ENCODE measurements around the gene FLOT1.

FLOT1 gene

DNA sequence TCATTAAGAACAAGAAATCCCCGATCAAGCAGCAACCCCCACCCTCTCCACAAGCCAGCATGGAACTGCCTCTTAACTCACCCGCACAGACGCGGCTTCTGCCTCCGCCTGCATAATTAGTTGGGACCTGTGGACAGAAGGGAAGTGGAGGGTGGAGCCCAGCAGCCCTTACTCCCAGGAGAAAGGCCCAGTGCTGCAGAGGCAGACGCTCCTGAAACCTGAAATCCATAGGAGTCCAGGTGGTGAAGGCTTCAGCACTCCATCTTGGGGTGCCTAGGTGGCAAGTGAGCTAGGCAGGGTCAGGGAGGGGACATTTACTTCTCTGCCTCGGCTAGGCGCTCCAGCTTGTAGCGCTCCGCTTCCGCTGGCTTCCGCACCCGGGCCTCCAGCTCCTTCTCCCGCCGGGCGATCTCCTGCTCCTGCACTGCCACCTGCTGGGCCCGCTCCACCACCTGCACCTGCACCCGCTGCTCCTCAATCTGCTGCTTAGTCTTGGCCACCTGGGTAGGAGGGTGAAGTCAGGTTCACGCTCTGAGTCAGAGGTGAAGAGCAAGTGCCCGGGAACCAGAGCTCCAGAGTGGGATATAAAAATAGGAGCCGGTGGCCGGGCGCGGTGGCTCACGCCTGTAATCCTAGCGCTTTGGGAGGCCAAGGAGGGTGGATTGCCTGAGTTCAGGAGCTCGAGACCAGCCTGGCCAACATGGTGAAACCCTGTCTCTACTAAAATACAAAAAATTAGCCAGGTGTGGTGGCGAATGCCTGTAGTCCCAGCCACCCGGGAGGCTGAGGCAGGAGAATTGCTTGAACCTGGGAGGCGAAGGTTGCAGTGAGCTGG is 11.7 kb downstream of the FLOT1 start:
- ChIA-PET POLR2A (interaction anchor here (0.6 to 4.3 kb wide), 9 partner anchors 9 to 356 kb away, joined by 3 to 23 read pairs (median 4); partner anchors contain the start of gene TUBB), CTCF (interaction anchor here (0.5 to 4.7 kb wide), 24 partner anchors 9 to 249 kb away, joined by 3 to 88 read pairs (median 3); partner anchors contain the start of genes DDR1, DHX16 and MDC1)
- DNase-seq (ENCODE audit: extremely low spot score): peak; percentile 72
- TF ChIP-seq SP1 (IDR thresholded peaks at IDR 0.05) (no peak), LEF1 (IDR thresholded peaks at IDR 0.05; ENCODE audit: borderline replicate concordance) (no peak), FOXM1 (IDR thresholded peaks at IDR 0.05; ENCODE audit: borderline replicate concordance) (no peak)

GRCh38 chr6:30727920-30728553 is 14.4 kb downstream of the FLOT1 start:
- no peak for TF ChIP-seq ARNT (IDR thresholded peaks at IDR 0.05)
- no peak for TF ChIP-seq FOXM1 (IDR thresholded peaks at IDR 0.05; ENCODE audit: borderline replicate concordance)
- TF ChIP-seq SUZ12 (IDR thresholded peaks at IDR 0.05): no peak
- TF ChIP-seq SP1 (IDR thresholded peaks at IDR 0.05): no peak
- TF ChIP-seq FOXK2 (IDR thresholded peaks at IDR 0.05): no peak
- TF ChIP-seq ELF4 (IDR thresholded peaks at IDR 0.05): no peak
- no peak for TF ChIP-seq LEF1 (IDR thresholded peaks at IDR 0.05; ENCODE audit: borderline replicate concordance)
- no peak for TF ChIP-seq BHLHE40 (IDR thresholded peaks at IDR 0.05; ENCODE audit: borderline replicate concordance)
- TF ChIP-seq TARDBP (IDR thresholded peaks at IDR 0.05): no peak
- no peak for TF ChIP-seq NFRKB (IDR thresholded peaks at IDR 0.05)
- TF ChIP-seq, protein P1, sequence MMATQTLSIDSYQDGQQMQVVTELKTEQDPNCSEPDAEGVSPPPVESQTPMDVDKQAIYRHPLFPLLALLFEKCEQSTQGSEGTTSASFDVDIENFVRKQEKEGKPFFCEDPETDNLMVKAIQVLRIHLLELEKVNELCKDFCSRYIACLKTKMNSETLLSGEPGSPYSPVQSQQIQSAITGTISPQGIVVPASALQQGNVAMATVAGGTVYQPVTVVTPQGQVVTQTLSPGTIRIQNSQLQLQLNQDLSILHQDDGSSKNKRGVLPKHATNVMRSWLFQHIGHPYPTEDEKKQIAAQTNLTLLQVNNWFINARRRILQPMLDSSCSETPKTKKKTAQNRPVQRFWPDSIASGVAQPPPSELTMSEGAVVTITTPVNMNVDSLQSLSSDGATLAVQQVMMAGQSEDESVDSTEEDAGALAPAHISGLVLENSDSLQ (IDR thresholded peaks at IDR 0.05): no peak
- no peak for TF ChIP-seq L3MBTL2 (conservative IDR thresholded peaks at IDR 0.05)
- TF ChIP-seq FOXA1 (IDR thresholded peaks at IDR 0.05): no peak
- TF ChIP-seq ZNF384 (IDR thresholded peaks at IDR 0.05): no peak
- TF ChIP-seq CTBP1 (IDR thresholded peaks at IDR 0.05; ENCODE audit: borderline replicate concordance): no peak
- ChIA-PET CTCF (interaction anchor here (0.6 to 4.7 kb wide), 2 partner anchors 47 to 59 kb away, joined by 3 to 88 read pairs; no protein-coding TSS in a partner anchor), POLR2A (interaction anchor here (0.8 to 1.3 kb wide), 4 partner anchors 11 to 149 kb away, joined by 3 to 4 read pairs (median 4); partner anchors contain the start of gene MDC1)
- no peak for DNase-seq (ENCODE audit: extremely low spot score)

DNA sequence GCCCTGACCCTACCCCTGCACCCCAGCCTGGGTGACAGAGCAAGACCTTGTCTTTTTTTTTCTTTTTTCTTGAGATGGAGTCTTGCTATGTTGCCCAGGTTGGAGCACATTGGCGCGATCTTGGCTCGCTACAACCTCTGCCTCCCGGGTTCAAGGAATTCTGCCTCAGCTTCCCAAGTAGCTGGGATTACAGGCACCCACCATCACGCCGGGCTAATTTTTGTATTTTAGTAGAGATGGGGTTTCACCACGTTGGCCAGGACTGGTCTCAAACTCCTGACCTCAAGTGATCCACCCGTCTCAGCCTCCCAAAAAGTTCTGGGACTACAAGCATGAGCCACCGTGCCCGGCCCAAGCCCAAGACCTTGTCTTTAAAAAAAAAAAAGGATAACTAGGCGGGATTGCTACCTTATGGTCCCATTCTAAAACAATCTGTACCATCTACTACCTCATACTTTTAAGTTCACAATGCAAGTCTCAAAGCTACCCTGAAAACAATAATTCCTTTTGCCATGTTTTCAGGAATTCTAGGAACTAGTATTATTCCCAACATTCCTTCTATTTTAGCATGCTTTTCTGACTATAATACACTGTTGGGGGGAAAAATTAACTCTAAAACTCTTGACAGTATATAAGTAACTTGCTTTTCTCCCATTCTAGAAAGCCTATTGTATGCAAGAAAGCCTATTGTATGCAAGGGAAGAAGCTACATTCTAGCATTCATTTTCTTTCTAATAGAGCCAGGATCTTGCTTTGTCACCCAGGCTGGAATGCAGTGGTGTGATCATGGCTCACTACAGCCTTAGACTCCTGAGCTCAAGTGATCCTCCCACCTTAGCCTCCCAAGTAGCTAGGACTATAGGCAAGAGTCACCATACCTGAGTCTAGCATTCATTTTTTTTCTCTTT is 15.7 kb downstream of the FLOT1 start:
- POLR2A ChIA-PET: interaction anchor here (0.6 to 1.3 kb wide), 8 partner anchors 8 to 114 kb away, joined by 3 to 6 read pairs (median 4); partner anchors contain the start of genes DHX16 and MDC1
- TF ChIP-seq FOXK2 (IDR thresholded peaks at IDR 0.05): no peak
- TF ChIP-seq TARDBP (IDR thresholded peaks at IDR 0.05): no peak
- no peak for TF ChIP-seq ELF4 (IDR thresholded peaks at IDR 0.05)
- no peak for TF ChIP-seq L3MBTL2 (conservative IDR thresholded peaks at IDR 0.05)
- no peak for TF ChIP-seq SUZ12 (IDR thresholded peaks at IDR 0.05)
- TF ChIP-seq FOXM1 (IDR thresholded peaks at IDR 0.05; ENCODE audit: borderline replicate concordance): no peak
- TF ChIP-seq NFRKB (IDR thresholded peaks at IDR 0.05): no peak
- no peak for TF ChIP-seq LEF1 (IDR thresholded peaks at IDR 0.05; ENCODE audit: borderline replicate concordance)
- TF ChIP-seq ZNF384 (IDR thresholded peaks at IDR 0.05): no peak
- TF ChIP-seq SP1 (IDR thresholded peaks at IDR 0.05): no peak
- TF ChIP-seq, protein P1 (IDR thresholded peaks at IDR 0.05): no peak
- no peak for TF ChIP-seq CTBP1 (IDR thresholded peaks at IDR 0.05; ENCODE audit: borderline replicate concordance)
- TF ChIP-seq ARNT (IDR thresholded peaks at IDR 0.05): no peak
- TF ChIP-seq HDGF (IDR thresholded peaks at IDR 0.05; ENCODE audit: borderline replicate concordance): no peak
- TF ChIP-seq BHLHE40 (IDR thresholded peaks at IDR 0.05; ENCODE audit: borderline replicate concordance): no peak
- no peak for TF ChIP-seq FOXA1 (IDR thresholded peaks at IDR 0.05)
- CTCF ChIA-PET: interaction anchor here (1.9 kb wide), 1 partner anchor 48 kb away, joined by 12 read pairs; no protein-coding TSS in a partner anchor
- no peak for DNase-seq (ENCODE audit: extremely low spot score)

- TF ChIP-seq ZNF384 (IDR thresholded peaks at IDR 0.05) (no peak), ARNT (IDR thresholded peaks at IDR 0.05) (no peak), TARDBP (IDR thresholded peaks at IDR 0.05) (no peak), NFRKB (IDR thresholded peaks at IDR 0.05) (no peak), FOXA1 (IDR thresholded peaks at IDR 0.05) (no peak), FOXM1 (IDR thresholded peaks at IDR 0.05; ENCODE audit: borderline replicate concordance) (no peak), L3MBTL2 (conservative IDR thresholded peaks at IDR 0.05) (no peak), SUZ12 (IDR thresholded peaks at IDR 0.05) (no peak), ELF4 (IDR thresholded peaks at IDR 0.05) (no peak), HDGF (IDR thresholded peaks at IDR 0.05; ENCODE audit: borderline replicate concordance) (no peak), CTBP1 (IDR thresholded peaks at IDR 0.05; ENCODE audit: borderline replicate concordance) (no peak), FOXK2 (IDR thresholded peaks at IDR 0.05) (no peak), BHLHE40 (IDR thresholded peaks at IDR 0.05; ENCODE audit: borderline replicate concordance) (no peak), SP1 (IDR thresholded peaks at IDR 0.05) (no peak), LEF1 (IDR thresholded peaks at IDR 0.05; ENCODE audit: borderline replicate concordance) (no peak)
- TF ChIP-seq, protein P1 (IDR thresholded peaks at IDR 0.05): no peak
- DNase-seq (ENCODE audit: extremely low spot score): no peak
- POLR2A ChIA-PET: interaction anchor here (0.6 to 1.5 kb wide), 5 partner anchors 9 to 113 kb away, joined by 3 to 6 read pairs (median 4); partner anchors contain the start of genes DHX16 and MDC1
- CTCF ChIA-PET: interaction anchor here (1.9 kb wide), 1 partner anchor 47 kb away, joined by 12 read pairs; no protein-coding TSS in a partner anchor
These were observed 16.6 kb downstream of the FLOT1 start for GRCh38 chr6:30725713-30726505.

Measured in HEK293T (cell line).